ENCODE results near the gene RPL13.

Gene RPL13

GRCh38 chr16:89595330-89596060 is 35.0 kb downstream of the RPL13 start:
- Mint-ChIP-seq H3K36me3 (ENCODE audit: low read depth) (no peaks in the 10 kb centered on the region), H3K27ac (no peak overlapping the region), H3K9me3 (no peaks in the 10 kb centered on the region), H3K4me3 (no peak overlapping the region), H3K27me3 (ENCODE audit: low read depth, poor library complexity) (peaks cover 3% of the 10 kb centered on the region), H3K4me1 (peaks cover 20% of the 10 kb centered on the region)
- no peak for DNase-seq
- no peak for TF ChIP-seq CTCF (IDR thresholded peaks at IDR 0.05)

GRCh38 chr16:89596061-89596689 is 35.7 kb downstream of the RPL13 start:
- Mint-ChIP-seq H3K36me3 (ENCODE audit: low read depth) (no peaks in the 10 kb centered on the region), H3K9me3 (no peaks in the 10 kb centered on the region), H3K27ac (no peak overlapping the region), H3K4me3 (no peak overlapping the region), H3K27me3 (ENCODE audit: low read depth, poor library complexity) (peaks cover 3% of the 10 kb centered on the region), H3K4me1 (peaks cover 25% of the 10 kb centered on the region)
- no peak for DNase-seq
- no peak for TF ChIP-seq CTCF (IDR thresholded peaks at IDR 0.05)

GRCh38 chr16:89596957-89597649 is 36.6 kb downstream of the RPL13 start:
- Mint-ChIP-seq H3K36me3 (ENCODE audit: low read depth) (no peaks in the 10 kb centered on the region), H3K4me3 (no peak overlapping the region), H3K27me3 (ENCODE audit: low read depth, poor library complexity) (peaks cover 3% of the 10 kb centered on the region), H3K9me3 (no peaks in the 10 kb centered on the region), H3K4me1 (peaks cover 28% of the 10 kb centered on the region), H3K27ac (no peak overlapping the region)
- DNase-seq, result no peak
- no peak for TF ChIP-seq CTCF (IDR thresholded peaks at IDR 0.05)

GRCh38 chr16:89598199-89598598 is 37.7 kb downstream of the RPL13 start:
- no peak for TF ChIP-seq CTCF (IDR thresholded peaks at IDR 0.05)
- Mint-ChIP-seq H3K9me3 (no peaks in the 10 kb centered on the region), H3K4me1 (peaks cover 37% of the 10 kb centered on the region), H3K27ac (no peak overlapping the region), H3K4me3 (no peak overlapping the region), H3K36me3 (ENCODE audit: low read depth) (no peaks in the 10 kb centered on the region), H3K27me3 (ENCODE audit: low read depth, poor library complexity) (peaks cover 3% of the 10 kb centered on the region)
- no peak for DNase-seq

- H3K9me3 Mint-ChIP-seq, result no peaks in the 10 kb centered on the region
- TF ChIP-seq CTCF (IDR thresholded peaks at IDR 0.05), result peak; percentile 27
- H3K36me3 Mint-ChIP-seq (ENCODE audit: low read depth), result no peaks in the 10 kb centered on the region
- peak; percentile 61 for DNase-seq
- H3K4me3 Mint-ChIP-seq, result no peak overlapping the region
- H3K27ac Mint-ChIP-seq, result no peak overlapping the region
- H3K4me1 Mint-ChIP-seq, result peaks cover 38% of the 10 kb centered on the region
- peaks cover 3% of the 10 kb centered on the region for H3K27me3 Mint-ChIP-seq (ENCODE audit: low read depth, poor library complexity)
These were observed 39.0 kb downstream of the RPL13 start for GRCh38 chr16:89599451-89599858.

Measured in nephron progenitor cell (in vitro differentiated cells).